RWPE2 (cell line): ENCODE results near the gene CD74.

Source experiments
- ATAC-seq: fragments of 200-7000 bp; cut with Tn5 transposase; 3 replicates; pipeline ENCODE4 v1.9.1; 2021; ENCODE audit warnings: low read depth
- DNase-seq: peaks from one replicate; pipeline ENCODE4 v3.0.0-alpha.2; 2020; ENCODE audit warnings: low spot score
- H3K27ac ChIP-seq: fragments of 450-650 bp; 2 replicates; pipeline ENCODE4 v1.5.1; 2017; ENCODE audit warnings: mild to moderate bottlenecking; ENCODE audit not compliant: poor library complexity, severe bottlenecking
- H3K27me3 ChIP-seq: fragments of 250-450 bp; sonication (Bioruptor Pico); 2 replicates; pipeline ENCODE4 v1.5.1; 2021; ENCODE audit warnings: mild to moderate bottlenecking, moderate library complexity; ENCODE audit not compliant: insufficient read depth, poor library complexity, severe bottlenecking
- H3K36me3 ChIP-seq: fragments of 250-450 bp; sonication (Bioruptor Pico); 2 replicates; pipeline ENCODE4 v1.5.1; 2020; ENCODE audit warnings: low read depth, mild to moderate bottlenecking, moderate library complexity
- H3K4me1 ChIP-seq: fragments of 250-450 bp; sonication (Bioruptor Pico); 2 replicates; pipeline ENCODE4 v1.5.1; 2021; ENCODE audit warnings: mild to moderate bottlenecking, moderate library complexity; ENCODE audit not compliant: insufficient read depth, poor library complexity, severe bottlenecking
- H3K4me3 ChIP-seq: fragments of 250-450 bp; sonication (Bioruptor Pico); 2 replicates; pipeline ENCODE4 v1.5.1; 2021; ENCODE audit warnings: mild to moderate bottlenecking, moderate library complexity; ENCODE audit not compliant: severe bottlenecking
- H3K9me3 ChIP-seq: fragments of 250-450 bp; sonication (Bioruptor Pico); 2 replicates; pipeline ENCODE4 v1.5.1; 2021; ENCODE audit warnings: mild to moderate bottlenecking, moderate library complexity; ENCODE audit not compliant: severe bottlenecking
- TF ChIP-seq, protein P1 (sequence below): fragments of 450-650 bp; IDR thresholded peaks from one replicate; pipeline ENCODE4 v1.5.1; 2017; ENCODE audit warnings: mild to moderate bottlenecking, moderate library complexity; ENCODE audit not compliant: poor library complexity, severe bottlenecking

The CD74 gene

DNA sequence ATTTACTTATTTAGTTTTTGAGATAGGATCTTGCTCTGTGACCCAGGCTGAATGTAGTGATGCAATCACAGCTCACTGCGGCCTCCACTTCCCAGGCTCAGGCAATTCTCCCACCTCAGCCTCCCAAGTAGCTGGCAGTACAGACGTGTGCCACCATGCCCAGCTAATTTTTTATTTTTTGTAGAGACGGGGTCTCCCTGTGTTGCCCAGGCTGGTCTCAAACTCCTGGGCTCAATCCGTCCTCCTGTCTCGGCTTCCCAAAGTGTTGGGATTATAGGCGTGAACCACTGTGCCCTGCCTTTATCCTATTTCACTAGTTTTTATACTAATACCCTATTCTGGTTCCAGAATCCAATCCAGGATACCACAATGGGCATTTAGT lies 30.0 kb upstream of the CD74 start:
- Histone ChIP-seq H3K27me3 (no peaks in the 10 kb centered on the region), H3K36me3 (peaks cover 52% of the 10 kb centered on the region), H3K27ac (peak overlapping the region; percentile 2), H3K4me3 (no peak overlapping the region), H3K9me3 (no peaks in the 10 kb centered on the region), H3K4me1 (peaks cover 2% of the 10 kb centered on the region)
- ATAC-seq, result peak; percentile 24
- no peak for DNase-seq
- TF ChIP-seq, protein P1, sequence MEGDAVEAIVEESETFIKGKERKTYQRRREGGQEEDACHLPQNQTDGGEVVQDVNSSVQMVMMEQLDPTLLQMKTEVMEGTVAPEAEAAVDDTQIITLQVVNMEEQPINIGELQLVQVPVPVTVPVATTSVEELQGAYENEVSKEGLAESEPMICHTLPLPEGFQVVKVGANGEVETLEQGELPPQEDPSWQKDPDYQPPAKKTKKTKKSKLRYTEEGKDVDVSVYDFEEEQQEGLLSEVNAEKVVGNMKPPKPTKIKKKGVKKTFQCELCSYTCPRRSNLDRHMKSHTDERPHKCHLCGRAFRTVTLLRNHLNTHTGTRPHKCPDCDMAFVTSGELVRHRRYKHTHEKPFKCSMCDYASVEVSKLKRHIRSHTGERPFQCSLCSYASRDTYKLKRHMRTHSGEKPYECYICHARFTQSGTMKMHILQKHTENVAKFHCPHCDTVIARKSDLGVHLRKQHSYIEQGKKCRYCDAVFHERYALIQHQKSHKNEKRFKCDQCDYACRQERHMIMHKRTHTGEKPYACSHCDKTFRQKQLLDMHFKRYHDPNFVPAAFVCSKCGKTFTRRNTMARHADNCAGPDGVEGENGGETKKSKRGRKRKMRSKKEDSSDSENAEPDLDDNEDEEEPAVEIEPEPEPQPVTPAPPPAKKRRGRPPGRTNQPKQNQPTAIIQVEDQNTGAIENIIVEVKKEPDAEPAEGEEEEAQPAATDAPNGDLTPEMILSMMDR, result no peak

DNA sequence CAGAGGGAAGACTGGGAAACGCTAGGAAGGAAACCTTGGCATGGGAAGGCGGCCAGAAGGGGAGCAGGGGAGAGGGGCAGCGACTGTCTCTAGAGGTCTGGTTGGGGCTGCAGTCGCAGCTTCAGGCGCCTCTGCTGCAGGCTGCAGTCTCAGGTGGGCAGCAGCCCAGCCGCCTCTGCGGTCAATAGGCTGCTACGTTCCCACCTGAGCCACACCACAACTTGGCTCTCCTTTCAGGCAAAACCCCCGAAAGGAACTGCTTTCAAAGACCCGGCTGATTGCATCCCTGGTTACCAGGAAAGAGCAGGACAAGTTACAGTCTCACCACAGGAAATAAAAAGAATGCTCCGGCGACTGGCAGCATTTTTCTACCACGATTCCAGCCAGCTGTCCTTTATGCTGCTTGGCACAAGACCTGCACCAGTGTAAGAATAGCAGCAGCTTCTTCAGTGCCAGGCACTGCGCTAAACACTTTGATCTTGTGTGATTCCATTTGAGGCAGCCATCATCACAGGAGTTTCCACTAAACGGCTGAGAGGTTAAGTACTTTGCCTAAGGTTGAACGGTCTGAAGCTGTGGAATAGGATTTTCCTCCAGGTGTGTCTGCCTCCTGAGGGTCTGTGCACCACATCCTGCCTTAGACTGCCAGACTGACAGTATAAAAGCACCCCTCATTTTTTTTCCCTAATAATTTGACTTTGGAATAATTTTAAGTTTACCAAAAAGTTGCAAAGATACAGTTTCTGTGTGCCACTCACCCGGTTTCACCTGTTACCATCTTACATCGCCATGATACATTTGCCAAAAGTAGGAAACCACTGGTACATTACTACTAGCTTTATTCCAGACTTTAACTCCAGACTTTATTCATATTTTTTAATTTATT lies 29.3 kb upstream of the CD74 start:
- Histone ChIP-seq H3K36me3 (peaks cover 46% of the 10 kb centered on the region), H3K27me3 (no peaks in the 10 kb centered on the region), H3K27ac (peak overlapping the region; percentile 2), H3K9me3 (no peaks in the 10 kb centered on the region), H3K4me1 (no peaks in the 10 kb centered on the region), H3K4me3 (no peak overlapping the region)
- ATAC-seq (peak; percentile 37), DNase-seq (no peak)
- TF ChIP-seq, protein P1, result no peak

DNA sequence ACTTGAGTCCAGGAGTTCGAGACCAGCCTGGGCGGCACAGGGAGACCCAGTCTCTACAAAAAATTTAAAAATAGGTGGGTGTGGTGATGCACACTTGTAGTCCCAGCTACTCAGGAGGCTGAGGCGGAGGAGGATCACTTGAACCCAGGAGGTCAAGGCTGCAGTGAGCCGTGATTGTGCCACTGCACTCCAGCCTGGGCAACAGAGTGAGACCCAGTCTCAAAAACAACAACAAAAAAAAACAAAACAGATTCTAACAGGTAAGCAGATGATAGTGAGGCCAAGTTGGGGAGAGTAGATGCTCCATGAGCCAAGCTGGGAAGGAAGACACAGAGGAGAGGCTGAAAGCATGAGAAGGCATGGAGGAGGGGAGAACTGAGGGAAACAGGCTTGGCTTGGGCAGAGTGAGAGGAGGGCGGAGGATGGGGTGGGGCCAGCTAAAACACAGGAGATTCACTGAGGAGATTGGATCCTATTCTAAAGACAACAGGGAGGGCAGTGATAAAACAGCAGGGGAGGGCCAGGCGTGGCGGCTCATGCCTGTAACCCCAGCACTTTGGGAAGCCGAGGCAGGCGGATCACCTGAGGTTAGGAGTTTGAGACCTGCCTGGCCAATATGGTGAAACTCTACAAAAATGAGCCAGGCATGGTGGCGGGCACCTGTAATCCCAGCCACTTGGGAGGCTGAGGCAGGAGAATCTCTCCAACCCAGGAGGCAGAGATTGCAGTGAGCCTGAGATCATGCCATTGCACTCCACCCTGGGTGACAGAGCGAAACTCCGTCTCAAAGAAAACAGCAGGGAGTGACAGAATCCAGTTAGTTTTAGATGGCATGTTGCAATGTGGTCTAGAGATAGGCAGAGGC lies 28.5 kb upstream of the CD74 start:
- DNase-seq (no peak), ATAC-seq (peak; percentile 1; the same call in 1 of the 3 replicates)
- H3K4me1 ChIP-seq, result peaks cover 5% of the 10 kb centered on the region
- no peaks in the 10 kb centered on the region for H3K27me3 ChIP-seq
- H3K27ac ChIP-seq, result no peak overlapping the region
- no peaks in the 10 kb centered on the region for H3K9me3 ChIP-seq
- H3K4me3 ChIP-seq, result no peak overlapping the region
- peaks cover 37% of the 10 kb centered on the region for H3K36me3 ChIP-seq
- TF ChIP-seq, protein P1, result no peak

DNA sequence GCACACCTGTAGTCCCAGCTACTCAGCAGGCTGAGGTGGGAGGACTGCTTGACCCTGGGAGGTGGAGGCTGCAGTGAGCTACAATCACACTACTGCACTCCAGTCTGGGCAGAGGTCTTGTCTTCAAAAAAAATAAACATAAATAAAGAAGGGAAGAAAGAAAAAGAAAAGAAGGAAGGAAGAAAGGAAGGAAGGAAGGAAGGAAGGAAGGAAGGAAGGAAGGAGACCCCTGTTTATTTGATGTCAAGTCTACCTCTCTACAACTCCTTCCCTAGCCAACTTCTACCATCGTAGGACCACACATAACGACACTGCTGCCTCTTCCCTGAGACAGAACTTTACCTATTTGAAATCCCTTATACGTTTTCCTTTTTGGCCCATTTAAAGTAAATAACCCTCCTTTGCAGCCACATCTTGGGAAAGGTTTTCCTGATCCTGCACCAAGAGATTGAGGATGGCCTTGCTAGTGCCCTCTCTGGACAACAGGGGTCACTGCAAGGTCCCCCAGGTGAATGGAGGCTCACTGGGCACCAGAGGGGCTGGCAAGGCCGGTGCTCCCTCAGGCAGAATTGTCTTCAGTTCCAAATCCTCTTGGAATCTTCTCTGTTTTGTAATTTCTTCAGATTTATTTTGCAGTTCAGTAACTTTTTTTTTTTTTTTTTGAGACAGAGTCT lies 26.3 kb upstream of the CD74 start:
- no peak for ATAC-seq
- H3K36me3 ChIP-seq, result peaks cover 15% of the 10 kb centered on the region
- no peaks in the 10 kb centered on the region for H3K27me3 ChIP-seq
- no peak overlapping the region for H3K27ac ChIP-seq
- H3K4me1 ChIP-seq, result peaks cover 5% of the 10 kb centered on the region
- H3K9me3 ChIP-seq, result no peaks in the 10 kb centered on the region
- DNase-seq, result no peak
- TF ChIP-seq, protein P1, result peak; percentile 70
- no peak overlapping the region for H3K4me3 ChIP-seq
